ENCODE measurements around the gene ELAVL1.

DNA sequence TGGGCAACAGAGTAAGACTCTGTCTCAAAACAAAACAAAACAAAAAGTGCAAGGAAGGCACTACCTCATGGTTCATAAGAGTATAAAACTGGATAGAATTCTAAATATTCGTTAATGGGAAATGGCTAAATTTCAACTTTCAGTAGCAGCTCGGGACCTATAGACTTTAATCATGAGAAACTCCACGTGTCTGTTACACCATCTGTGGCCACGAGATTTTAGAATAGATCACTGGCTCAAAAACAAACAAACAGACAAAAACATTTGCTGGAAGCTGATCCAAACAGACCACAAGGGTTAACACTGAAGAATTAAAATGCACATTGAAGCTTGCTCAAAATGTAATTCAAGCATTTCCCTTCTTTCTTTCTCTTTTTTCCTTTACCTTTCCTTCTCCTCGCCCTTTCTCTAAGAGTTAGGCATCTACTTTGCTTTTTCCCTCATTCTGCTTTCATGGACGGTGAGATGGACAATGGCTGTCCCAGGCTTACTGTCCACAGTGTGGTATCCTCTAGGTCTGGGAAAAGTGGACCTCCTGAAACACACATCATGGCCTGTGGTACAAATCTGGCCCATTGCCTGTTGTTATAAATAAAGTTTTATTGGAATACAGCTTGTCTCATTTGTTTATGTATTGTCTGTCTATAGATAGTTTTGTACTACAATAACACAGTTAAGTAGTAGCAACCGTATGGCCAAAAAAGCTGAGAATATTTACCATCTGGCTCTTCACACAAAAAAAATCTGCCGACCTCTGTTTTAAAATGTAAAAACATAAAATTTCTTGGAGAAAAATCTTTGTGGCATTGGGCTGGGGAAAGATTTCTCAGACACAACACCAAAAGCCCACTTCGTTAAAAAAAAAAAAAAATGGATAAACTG lies 10.3 kb downstream of the ELAVL1 start:
- TF ChIP-seq CTCF (IDR thresholded peaks at IDR 0.05) (no peak), POLR2A (IDR thresholded peaks at IDR 0.05) (no peak)

Measured in right lobe of liver (tissue), 4 donors.